Tibial artery (tissue), 4 donors: ENCODE results near the gene UST.

Source experiments
- DNase-seq, 2 donors: peaks; one replicate each; pipeline ENCODE4 v3.0.0-alpha.2; 2019
- H3K27ac ChIP-seq, 2 donors: fragments of 200-600 bp; sonication (generic) in 1 of 2; 1 replicate in 1 of 2; 2 replicates in 1 of 2; pipeline ENCODE4 v1.5.1; 2018 to 2019; ENCODE audit warnings: mild to moderate bottlenecking in 1 of 2
- H3K27me3 ChIP-seq, 2 donors: fragments of 200-600 bp; sonication (generic) in 1 of 2; one replicate each; pipeline versions ENCODE4 v1.5.1 to v1.6.0; 2016 to 2019
- H3K36me3 ChIP-seq, 3 donors: fragments of 200-600 bp; sonication (generic) in 2 of 3; one replicate each; pipeline ENCODE4 v1.5.1; 2016 to 2019; ENCODE audit warnings: mild to moderate bottlenecking in 2 of 3
- H3K4me1 ChIP-seq, 4 donors: fragments of 200-600 bp; sonication (generic) in 2 of 4; 1 replicate in 3 of 4; 2 replicates in 1 of 4; pipeline ENCODE4 v1.5.1; 2016 to 2019
- H3K4me3 ChIP-seq, 2 donors: fragments of 200-600 bp; sonication (generic) in 1 of 2; 1 replicate in 1 of 2; 2 replicates in 1 of 2; pipeline ENCODE4 v1.5.1; 2018 to 2019; ENCODE audit warnings: mild to moderate bottlenecking in 2 of 2
- H3K9me3 ChIP-seq, 3 donors: fragments of 200-600 bp; sonication (generic) in 1 of 3; one replicate each; pipeline ENCODE4 v1.5.1; 2016 to 2019
- CTCF ChIP-seq, 2 experiments: fragments of 200-600 bp in 1 of 2; fragments of 450-650 bp in 1 of 2; IDR thresholded peaks; one replicate each; pipeline ENCODE4 v1.5.1; 2017 to 2019; ENCODE audit warnings: antibody characterized with exemption in 2 of 2, mild to moderate bottlenecking in 1 of 2, moderate library complexity in 1 of 2
- intact Hi-C: fragments of 100-400 bp; cut with DNase I; formaldehyde crosslinking; loops from one replicate; pipeline ENCODE4 v1.15.0; 2023; ENCODE audit warnings: low total_unique reads

Gene UST

GRCh38 chr6:149044528-149044927 lies 297.7 kb downstream of the UST start:
- Histone ChIP-seq H3K9me3 (no peaks in the 10 kb centered on the region), H3K27me3 (no peaks in the 10 kb centered on the region), H3K4me3 (no peak overlapping the region), H3K27ac (no peak overlapping the region), H3K4me1 (no peaks in the 10 kb centered on the region), H3K36me3 (no peaks in the 10 kb centered on the region)
- no peak for DNase-seq
- intact Hi-C loops = no loop called here
- TF ChIP-seq CTCF (IDR thresholded peaks at IDR 0.05) = no peak

DNA sequence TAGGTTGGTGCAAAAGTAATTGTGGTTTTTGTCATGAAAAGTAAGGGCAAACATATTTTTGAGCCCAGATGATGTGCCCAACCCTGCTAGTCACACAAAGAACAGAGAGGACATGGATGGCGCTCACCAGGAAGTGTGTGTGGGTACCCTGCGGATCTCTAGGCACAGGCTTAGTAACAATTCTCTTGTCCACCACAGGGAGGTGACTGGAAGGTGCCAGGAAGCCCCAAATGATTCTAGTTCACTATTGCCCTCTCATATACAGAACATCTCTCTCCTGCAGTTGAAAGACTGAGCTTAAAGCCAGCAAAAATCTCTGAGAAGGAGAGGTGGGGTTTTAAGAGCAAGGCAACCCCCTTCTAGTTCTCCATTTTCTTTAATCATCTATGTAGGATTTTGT lies 298.6 kb downstream of the UST start:
- intact Hi-C loops = no loop called here
- TF ChIP-seq CTCF (IDR thresholded peaks at IDR 0.05) = no peak
- Histone ChIP-seq H3K27ac (no peak overlapping the region), H3K4me1 (no peaks in the 10 kb centered on the region), H3K4me3 (no peak overlapping the region), H3K9me3 (no peaks in the 10 kb centered on the region), H3K36me3 (no peaks in the 10 kb centered on the region), H3K27me3 (no peaks in the 10 kb centered on the region)
- no peak for DNase-seq

DNA sequence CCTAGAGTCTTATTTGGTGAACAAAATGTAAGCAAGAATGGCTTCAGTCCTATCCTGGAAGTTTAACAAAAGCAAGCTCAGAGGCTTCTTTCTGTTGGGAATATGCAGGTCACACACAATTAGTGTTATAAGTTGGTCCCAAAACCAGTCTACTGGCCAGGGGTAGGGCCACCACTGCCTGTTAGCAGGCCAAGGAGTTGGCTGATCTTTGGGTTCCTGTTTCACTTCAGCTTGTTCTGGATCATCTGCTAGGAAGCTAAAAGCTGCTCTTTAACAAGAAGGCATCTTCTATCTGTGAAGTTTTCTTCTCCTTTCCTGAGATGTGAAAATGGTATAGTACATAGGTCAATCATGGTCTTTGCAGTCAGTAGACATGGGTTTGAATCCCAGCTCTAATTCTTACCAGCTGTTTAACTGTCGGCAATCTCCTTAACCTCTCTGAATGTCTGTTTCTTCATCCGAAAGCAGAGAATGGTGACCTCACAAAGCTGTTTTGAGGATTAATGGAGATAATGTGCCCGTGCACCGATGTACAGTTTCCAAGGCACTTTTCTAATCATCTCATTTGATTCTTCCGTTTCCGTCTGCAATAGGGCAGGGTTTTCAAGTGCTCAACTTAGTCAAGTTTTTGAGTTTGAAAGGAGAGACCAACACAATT lies 299.5 kb downstream of the UST start:
- Histone ChIP-seq H3K36me3 (no peaks in the 10 kb centered on the region), H3K4me3 (no peak overlapping the region), H3K4me1 (no peaks in the 10 kb centered on the region), H3K27me3 (no peaks in the 10 kb centered on the region), H3K9me3 (no peaks in the 10 kb centered on the region), H3K27ac (no peak overlapping the region)
- intact Hi-C loops = no loop called here
- TF ChIP-seq CTCF (IDR thresholded peaks at IDR 0.05) = no peak
- no peak for DNase-seq

- intact Hi-C loops = no loop called here
- no peak overlapping the region for H3K27ac ChIP-seq
- H3K4me1 ChIP-seq = no peaks in the 10 kb centered on the region
- H3K27me3 ChIP-seq = no peaks in the 10 kb centered on the region
- no peak for TF ChIP-seq CTCF (IDR thresholded peaks at IDR 0.05)
- DNase-seq = no peak
- H3K4me3 ChIP-seq = no peak overlapping the region
- no peaks in the 10 kb centered on the region for H3K9me3 ChIP-seq
- no peaks in the 10 kb centered on the region for H3K36me3 ChIP-seq
Observed at GRCh38 chr6:149046822-149047246, 300.0 kb downstream of the UST start.

GRCh38 chr6:149049230-149049629 lies 302.4 kb downstream of the UST start:
- no peaks in the 10 kb centered on the region for H3K9me3 ChIP-seq
- H3K27me3 ChIP-seq = no peaks in the 10 kb centered on the region
- H3K36me3 ChIP-seq = no peaks in the 10 kb centered on the region
- no peak overlapping the region for H3K4me3 ChIP-seq
- DNase-seq = no peak
- intact Hi-C loops = no loop called here
- H3K27ac ChIP-seq = no peak overlapping the region
- no peak for TF ChIP-seq CTCF (IDR thresholded peaks at IDR 0.05)
- H3K4me1 ChIP-seq = no peaks in the 10 kb centered on the region

- no peaks in the 10 kb centered on the region for H3K27me3 ChIP-seq
- intact Hi-C loops = no loop called here
- H3K4me1 ChIP-seq = no peaks in the 10 kb centered on the region
- DNase-seq = no peak
- H3K27ac ChIP-seq = no peak overlapping the region
- no peak overlapping the region for H3K4me3 ChIP-seq
- no peaks in the 10 kb centered on the region for H3K36me3 ChIP-seq
- no peak for TF ChIP-seq CTCF (IDR thresholded peaks at IDR 0.05)
- no peaks in the 10 kb centered on the region for H3K9me3 ChIP-seq
Observed at GRCh38 chr6:149050160-149050559, 303.3 kb downstream of the UST start.
